ENCODE data around the gene PELI2. TPM values are rescaled to one million over a fixed set of nuclear protein-coding genes. Genes with fewer than 3 reads are reported as not detected.
"Not testable (repeated sequence)": the region's sequence is repeated elsewhere in the genome, so short reads cannot be mapped to it uniquely, and the experiment has no call there.

The PELI2 gene
- total RNA-seq, 1 experiment from 2014 or later: 19.5 TPM

GRCh38 chr14:56162476-56162875, 44.3 kb downstream of the PELI2 start:
- intact Hi-C loops (cut with micrococcal nuclease; ENCODE audit: unreplicated experiment): no loop called here
- H3K36me3 Mint-ChIP-seq (ENCODE audit: insufficient read depth, unreplicated experiment): no peaks in the 10 kb centered on the region
- no peaks in the 10 kb centered on the region for H3K27me3 Mint-ChIP-seq (ENCODE audit: unreplicated experiment)
- CTCF ChIA-PET: no interaction called here
- no peak for DNase-seq
- H3K9me3 Mint-ChIP-seq (ENCODE audit: low read depth, unreplicated experiment): peaks cover 20% of the 10 kb centered on the region
- no peak overlapping the region for H3K4me3 Mint-ChIP-seq (ENCODE audit: low read depth, unreplicated experiment)
- no peak for TF ChIP-seq CTCF (IDR thresholded peaks at IDR 0.05; ENCODE audit: unreplicated experiment)
- BruUV-seq (replicated peaks): no TSS peak
- no peak overlapping the region for H3K27ac Mint-ChIP-seq (ENCODE audit: unreplicated experiment)
- H3K4me1 Mint-ChIP-seq (ENCODE audit: low read depth, unreplicated experiment): peaks cover 17% of the 10 kb centered on the region

- Mint-ChIP-seq H3K4me1 (ENCODE audit: low read depth, unreplicated experiment) (peaks cover 24% of the 10 kb centered on the region), H3K9me3 (ENCODE audit: low read depth, unreplicated experiment) (peaks cover 20% of the 10 kb centered on the region)
- H3K36me3 Mint-ChIP-seq (ENCODE audit: insufficient read depth, unreplicated experiment); CTCF ChIA-PET; H3K27ac Mint-ChIP-seq (ENCODE audit: unreplicated experiment); intact Hi-C loops (cut with micrococcal nuclease; ENCODE audit: unreplicated experiment); H3K27me3 Mint-ChIP-seq (ENCODE audit: unreplicated experiment); BruUV-seq (replicated peaks); DNase-seq; H3K4me3 Mint-ChIP-seq (ENCODE audit: low read depth, unreplicated experiment): not testable (repeated sequence)
Observed at GRCh38 chr14:56166579-56166978, 48.4 kb downstream of the PELI2 start.

DNA sequence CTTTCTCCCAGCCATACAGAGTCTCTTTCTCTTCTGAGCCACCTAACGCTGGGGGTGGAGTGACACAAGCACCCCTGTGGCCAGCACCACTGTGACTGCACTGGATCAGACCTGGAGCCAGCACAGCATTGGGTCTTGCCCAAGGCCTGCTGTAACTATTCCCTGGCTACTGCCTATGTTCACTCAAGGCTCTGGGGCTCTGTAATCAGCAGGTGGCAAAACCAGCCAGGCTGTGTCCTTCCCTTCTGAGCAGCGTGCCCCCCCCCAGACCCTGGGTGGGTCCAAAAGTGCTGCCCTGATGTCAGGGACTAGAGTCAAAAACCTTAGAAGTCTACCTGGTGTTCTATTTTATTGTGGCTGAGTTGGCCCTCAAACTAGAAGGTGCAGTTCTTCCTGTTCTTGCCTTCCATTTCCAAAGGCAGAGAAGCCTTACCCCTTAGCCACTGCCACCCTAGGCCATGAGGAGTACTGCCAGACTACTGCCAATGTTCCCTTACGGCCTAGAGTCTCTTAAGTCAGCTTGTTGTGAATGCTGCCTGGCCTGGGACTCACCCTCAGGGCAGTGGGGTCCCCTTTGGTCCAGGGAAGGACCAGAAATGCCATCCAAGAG, 49.9 kb downstream of the PELI2 start:
- CTCF ChIA-PET: no interaction called here
- peak; percentile 15 for DNase-seq
- no peak for TF ChIP-seq CTCF (IDR thresholded peaks at IDR 0.05; ENCODE audit: unreplicated experiment)
- intact Hi-C loops (cut with micrococcal nuclease; ENCODE audit: unreplicated experiment): no loop called here
- H3K27me3 Mint-ChIP-seq (ENCODE audit: unreplicated experiment): no peaks in the 10 kb centered on the region
- no peak overlapping the region for H3K4me3 Mint-ChIP-seq (ENCODE audit: low read depth, unreplicated experiment)
- BruUV-seq (replicated peaks): no TSS peak
- H3K36me3 Mint-ChIP-seq (ENCODE audit: insufficient read depth, unreplicated experiment): no peaks in the 10 kb centered on the region
- peaks cover 39% of the 10 kb centered on the region for H3K4me1 Mint-ChIP-seq (ENCODE audit: low read depth, unreplicated experiment)
- H3K27ac Mint-ChIP-seq (ENCODE audit: unreplicated experiment): no peak overlapping the region
- peaks cover 17% of the 10 kb centered on the region for H3K9me3 Mint-ChIP-seq (ENCODE audit: low read depth, unreplicated experiment)

DNA sequence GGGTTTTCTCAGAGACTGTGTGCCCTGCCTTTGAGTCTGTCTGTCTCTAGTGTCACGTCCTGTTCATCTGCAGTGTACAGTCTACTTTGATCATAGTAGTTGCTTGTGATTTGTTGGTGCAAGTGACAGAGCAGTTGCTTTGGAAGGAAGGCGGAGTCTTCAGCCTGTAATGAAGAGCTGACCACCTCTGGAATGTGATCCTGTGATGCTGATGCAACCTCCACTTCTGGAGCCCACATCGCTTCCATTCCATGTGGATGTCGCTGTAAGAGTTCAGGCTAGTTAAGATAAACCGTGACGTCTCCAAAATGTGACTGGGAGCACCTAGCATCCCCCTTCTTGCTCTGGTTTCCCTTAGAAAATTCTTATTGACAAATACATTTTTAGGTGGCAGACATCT, 51.8 kb downstream of the PELI2 start:
- no peaks in the 10 kb centered on the region for H3K27me3 Mint-ChIP-seq (ENCODE audit: unreplicated experiment)
- CTCF ChIA-PET: interaction anchor here (1.0 kb wide), 1 partner anchor 19 kb away, joined by 4 read pairs; no protein-coding TSS in a partner anchor
- TF ChIP-seq CTCF (IDR thresholded peaks at IDR 0.05; ENCODE audit: unreplicated experiment): no peak
- no peaks in the 10 kb centered on the region for H3K36me3 Mint-ChIP-seq (ENCODE audit: insufficient read depth, unreplicated experiment)
- peaks cover 48% of the 10 kb centered on the region for H3K4me1 Mint-ChIP-seq (ENCODE audit: low read depth, unreplicated experiment)
- intact Hi-C loops (cut with micrococcal nuclease; ENCODE audit: unreplicated experiment): no loop called here
- BruUV-seq (replicated peaks): no TSS peak
- H3K27ac Mint-ChIP-seq (ENCODE audit: unreplicated experiment): no peak overlapping the region
- DNase-seq: no peak
- peaks cover 9% of the 10 kb centered on the region for H3K9me3 Mint-ChIP-seq (ENCODE audit: low read depth, unreplicated experiment)
- H3K4me3 Mint-ChIP-seq (ENCODE audit: low read depth, unreplicated experiment): no peak overlapping the region

DNA sequence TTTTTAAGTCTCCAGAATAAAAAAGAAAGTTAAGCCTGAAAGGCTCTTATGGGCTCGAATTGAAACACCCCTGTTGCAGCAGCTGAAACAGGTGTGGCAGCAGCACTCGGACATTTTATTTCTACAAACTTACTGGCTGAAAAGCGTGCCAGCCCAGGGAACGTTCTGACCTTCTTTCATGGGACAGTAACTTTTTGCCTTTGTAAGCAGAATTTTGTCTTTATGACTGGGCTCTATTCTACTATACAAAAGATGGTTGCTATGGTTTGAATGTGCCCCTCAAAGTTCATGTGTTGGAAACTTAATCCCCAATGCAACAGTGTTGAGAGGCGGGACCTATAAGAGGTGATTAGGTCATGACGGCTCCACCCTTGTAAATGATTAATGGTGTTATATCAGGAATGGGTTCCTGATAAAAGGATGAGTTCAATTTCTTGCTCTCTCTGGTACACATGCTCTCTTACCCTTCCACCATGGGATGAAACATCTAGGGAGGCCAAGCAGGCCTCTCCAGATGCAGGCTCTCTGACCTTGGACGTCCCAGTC, 52.7 kb downstream of the PELI2 start:
- peaks cover 48% of the 10 kb centered on the region for H3K4me1 Mint-ChIP-seq (ENCODE audit: low read depth, unreplicated experiment)
- no peaks in the 10 kb centered on the region for H3K27me3 Mint-ChIP-seq (ENCODE audit: unreplicated experiment)
- no peak for TF ChIP-seq CTCF (IDR thresholded peaks at IDR 0.05; ENCODE audit: unreplicated experiment)
- H3K27ac Mint-ChIP-seq (ENCODE audit: unreplicated experiment): peak overlapping the region; percentile 61
- peak overlapping the region; percentile 27 for H3K4me3 Mint-ChIP-seq (ENCODE audit: low read depth, unreplicated experiment)
- no TSS peak for BruUV-seq (replicated peaks)
- no peak for DNase-seq
- intact Hi-C loops (cut with micrococcal nuclease; ENCODE audit: unreplicated experiment): no loop called here
- CTCF ChIA-PET: interaction anchor here (1.0 kb wide), 1 partner anchor 18 kb away, joined by 4 read pairs; no protein-coding TSS in a partner anchor
- no peaks in the 10 kb centered on the region for H3K36me3 Mint-ChIP-seq (ENCODE audit: insufficient read depth, unreplicated experiment)
- peaks cover 5% of the 10 kb centered on the region for H3K9me3 Mint-ChIP-seq (ENCODE audit: low read depth, unreplicated experiment)
